Dermis microvascular lymphatic vessel endothelial cell (primary cell): ENCODE results near the gene NUCB1. TPM values are rescaled to one million over a fixed set of nuclear protein-coding genes. Genes with fewer than 3 reads are reported as not detected.
"Not testable (repeated sequence)": the region's sequence is repeated elsewhere in the genome, so short reads cannot be mapped to it uniquely, and the experiment has no call there.

Experiments
- DNase-seq, 2 donors: peaks; one replicate each; pipeline versions ENCODE4 v3.0.0 to v3.0.0-alpha.2; 2010; ENCODE audit warnings: low read depth in 2 of 2
- total RNA-seq: library from RNA; depleted of rRNA; stranded (reverse); fragments of >200 nt; gene quantifications from 2 replicates; pipeline ENCODE4 v1.2.1, GENCODE V29; 2014

Gene NUCB1
- total RNA-seq, 1 donor from 2014 or later, result 89.7 TPM

GRCh38 chr19:48905664-48906063 is 5.6 kb downstream of the NUCB1 start:
- DNase-seq, result no peak

DNA sequence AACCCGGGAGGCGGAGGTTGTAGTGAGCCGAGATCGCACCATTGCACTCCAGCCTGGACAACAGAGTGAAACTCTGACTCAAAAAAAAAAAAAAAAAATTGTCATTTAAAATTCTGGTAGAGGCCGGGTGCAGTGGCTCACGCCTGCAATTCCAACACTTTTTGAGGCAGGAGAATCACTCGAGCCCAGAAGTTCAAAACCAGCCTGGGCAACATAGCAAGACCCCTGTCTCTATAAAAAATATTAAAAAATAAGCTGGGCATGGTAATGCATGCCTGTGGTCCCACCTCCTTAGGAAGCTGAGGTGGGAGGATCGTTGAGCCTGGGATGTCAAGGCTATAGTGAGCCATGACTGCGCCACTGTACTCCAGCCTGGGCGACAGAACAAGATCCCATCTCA is 6.2 kb downstream of the NUCB1 start:
- no peak for DNase-seq

DNA sequence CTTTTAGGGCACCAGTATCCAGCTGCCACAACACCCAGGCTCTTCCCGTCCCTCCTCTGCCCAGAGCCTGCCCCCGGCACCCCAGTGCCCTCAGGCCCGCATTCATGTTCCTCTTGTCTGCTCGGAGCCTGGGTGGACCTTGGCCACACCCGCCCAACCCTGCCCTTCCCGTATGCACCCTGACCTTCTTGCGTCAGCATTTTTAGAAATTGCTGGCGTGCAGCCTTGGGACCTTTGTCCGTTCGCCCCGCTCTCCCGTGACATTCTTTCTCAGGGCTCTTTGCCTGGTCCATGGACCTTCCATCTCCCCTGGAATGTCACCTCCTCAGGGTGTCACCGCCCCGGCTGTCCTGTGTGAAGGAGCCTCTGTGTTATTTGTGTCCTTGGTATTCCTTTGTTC is 7.6 kb downstream of the NUCB1 start:
- no peak for DNase-seq

GRCh38 chr19:48909424-48910077 is 9.4 kb downstream of the NUCB1 start:
- not testable (repeated sequence) for DNase-seq

DNA sequence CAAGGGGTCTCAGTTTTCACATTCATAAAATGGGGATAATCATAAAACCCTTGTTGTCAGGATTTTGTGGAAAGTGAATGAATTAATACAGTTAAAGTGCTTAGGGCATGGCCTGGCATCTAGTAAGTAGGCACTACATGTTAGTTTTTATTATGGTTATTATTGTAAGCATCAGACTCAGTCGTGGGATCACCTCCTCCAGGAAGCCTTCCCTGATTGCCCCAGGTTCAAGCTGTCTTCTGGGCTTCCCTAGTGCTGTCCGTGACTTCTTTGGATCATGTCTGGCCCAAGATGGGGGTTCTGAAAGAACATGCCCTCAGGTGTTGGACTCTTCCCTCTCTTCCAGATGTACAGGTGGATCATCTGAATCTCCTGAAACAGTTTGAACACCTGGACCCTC is 10.7 kb downstream of the NUCB1 start:
- no peak for DNase-seq

- DNase-seq, result no peak
Measured at GRCh38 chr19:48913114-48913889, 13.2 kb downstream of the NUCB1 start.

DNA sequence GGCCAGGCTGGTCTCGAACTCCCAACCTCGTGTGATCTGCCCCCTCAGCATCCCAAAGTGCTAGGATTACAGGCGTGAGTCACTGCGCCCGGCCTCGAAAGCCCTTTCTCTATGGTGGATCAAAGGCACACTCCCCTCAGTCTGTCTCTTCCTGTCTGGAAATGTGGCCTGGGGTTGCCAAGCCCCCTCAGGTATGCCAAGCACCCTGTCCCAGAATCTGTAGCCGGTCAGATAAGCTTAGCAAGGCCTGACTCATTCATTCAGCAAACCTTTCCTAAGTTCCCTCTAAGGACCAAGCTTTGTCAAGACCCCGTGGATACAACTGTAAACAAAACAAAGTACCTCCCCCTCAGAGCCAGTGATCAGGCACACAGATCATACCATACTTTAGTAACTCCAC is 14.1 kb downstream of the NUCB1 start:
- DNase-seq, result no peak

DNA sequence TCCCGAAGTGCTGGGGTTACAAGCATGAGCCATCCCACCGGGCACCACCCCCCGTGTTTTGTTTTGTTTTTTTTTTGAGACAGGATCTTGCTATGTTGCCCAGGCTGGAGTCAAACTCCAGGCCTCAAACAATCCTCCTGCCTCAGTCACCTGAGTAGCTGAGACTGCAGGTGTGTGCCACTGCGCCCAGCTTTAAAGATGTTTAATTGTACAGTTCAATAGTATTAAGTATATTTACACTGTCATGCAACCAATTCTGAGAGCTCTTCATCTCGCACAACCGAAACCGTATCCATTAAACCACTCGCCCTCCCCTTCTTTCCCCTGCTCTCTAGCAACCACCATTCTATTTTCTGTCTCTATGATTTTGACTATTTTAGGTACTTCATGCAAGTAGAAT is 15.6 kb downstream of the NUCB1 start:
- no peak for DNase-seq

- DNase-seq, result no peak
Measured at GRCh38 chr19:48918071-48918470, 18.0 kb downstream of the NUCB1 start.

GRCh38 chr19:48918801-48919247 is 18.7 kb downstream of the NUCB1 start:
- DNase-seq, result peak in 1 of 2 donors; percentile 15

- DNase-seq, result not testable (repeated sequence)
Measured at GRCh38 chr19:48919271-48919670, 19.2 kb downstream of the NUCB1 start.

DNA sequence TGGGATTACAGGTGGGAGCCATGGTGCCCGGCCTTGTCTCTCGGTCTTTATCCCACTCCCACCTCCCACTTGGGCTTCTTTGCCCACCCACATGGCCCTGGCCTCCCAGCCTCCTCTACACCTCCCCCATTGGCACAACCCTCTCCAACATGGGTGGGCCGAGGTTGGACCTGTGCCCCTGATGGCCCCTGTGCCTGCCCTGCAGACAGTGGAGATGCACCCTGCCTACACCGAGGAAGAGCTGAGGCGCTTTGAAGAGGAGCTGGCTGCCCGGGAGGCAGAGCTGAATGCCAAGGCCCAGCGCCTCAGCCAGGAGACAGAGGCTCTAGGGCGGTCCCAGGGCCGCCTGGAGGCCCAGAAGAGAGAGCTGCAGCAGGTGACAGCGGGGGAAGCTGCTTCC is 20.8 kb downstream of the NUCB1 start:
- no peak for DNase-seq

DNA sequence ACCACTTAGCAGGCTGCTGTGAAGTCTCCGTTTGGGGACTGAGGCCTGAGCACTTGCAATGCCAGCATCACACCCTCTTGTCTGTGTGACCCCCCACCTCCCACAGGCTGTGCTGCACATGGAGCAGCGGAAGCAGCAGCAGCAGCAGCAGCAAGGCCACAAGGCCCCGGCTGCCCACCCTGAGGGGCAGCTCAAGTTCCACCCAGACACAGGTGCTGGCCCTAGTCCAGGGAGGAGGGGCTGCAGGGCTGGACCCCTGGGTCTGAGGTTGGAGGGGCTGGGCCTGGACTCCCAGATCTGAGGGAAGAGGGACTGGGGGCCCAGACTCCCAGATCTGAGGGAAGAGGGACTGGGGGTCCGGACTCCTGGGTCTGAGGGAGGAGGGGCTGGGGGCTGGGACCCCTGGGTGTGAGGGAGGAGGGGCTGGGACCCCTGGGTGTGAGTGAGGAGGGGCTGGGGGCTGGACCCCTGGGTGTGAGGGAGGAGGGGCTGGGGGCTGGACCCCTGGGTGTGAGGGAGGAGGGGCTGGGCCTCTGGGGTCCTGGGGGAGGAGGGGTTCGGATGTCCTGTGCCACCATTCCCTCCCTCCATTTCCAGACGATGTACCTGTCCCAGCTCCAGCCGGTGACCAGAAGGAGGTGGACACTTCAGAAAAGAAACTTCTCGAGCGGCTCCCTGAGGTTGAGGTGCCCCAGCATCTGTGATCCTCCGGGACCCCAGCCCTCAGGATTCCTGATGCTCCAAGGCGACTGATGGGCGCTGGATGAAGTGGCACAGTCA is 21.8 kb downstream of the NUCB1 start:
- DNase-seq, result no peak

- DNase-seq, result no peak
Measured at GRCh38 chr19:48922548-48923490, 22.7 kb downstream of the NUCB1 start.

GRCh38 chr19:48925240-48925843 is 25.2 kb downstream of the NUCB1 start:
- no peak for DNase-seq

- DNase-seq, result not testable (repeated sequence)
Measured at GRCh38 chr19:48925890-48926289, 25.8 kb downstream of the NUCB1 start.

DNA sequence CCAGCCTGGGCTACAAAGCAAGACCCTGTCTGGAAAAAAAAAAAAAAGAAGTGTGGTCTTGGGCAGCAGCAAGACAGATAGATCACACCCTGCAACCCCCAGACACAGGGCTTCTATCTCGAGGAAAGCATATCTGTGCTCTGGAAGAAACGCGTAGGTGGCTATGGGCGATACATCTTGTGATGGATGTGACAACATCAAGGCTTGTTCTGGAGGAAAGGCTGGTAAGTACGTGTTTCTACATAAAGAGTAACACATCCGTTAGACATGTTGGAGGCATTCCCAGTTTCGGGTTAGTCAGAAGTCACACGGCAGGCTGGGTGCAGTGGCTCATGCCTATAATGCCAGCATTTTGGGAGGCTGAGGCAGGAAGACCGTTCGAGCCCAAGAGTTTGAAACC is 26.8 kb downstream of the NUCB1 start:
- peak; percentile 56 to 84 for DNase-seq

- not testable (repeated sequence) for DNase-seq
Measured at GRCh38 chr19:48927692-48928091, 27.6 kb downstream of the NUCB1 start.

DNA sequence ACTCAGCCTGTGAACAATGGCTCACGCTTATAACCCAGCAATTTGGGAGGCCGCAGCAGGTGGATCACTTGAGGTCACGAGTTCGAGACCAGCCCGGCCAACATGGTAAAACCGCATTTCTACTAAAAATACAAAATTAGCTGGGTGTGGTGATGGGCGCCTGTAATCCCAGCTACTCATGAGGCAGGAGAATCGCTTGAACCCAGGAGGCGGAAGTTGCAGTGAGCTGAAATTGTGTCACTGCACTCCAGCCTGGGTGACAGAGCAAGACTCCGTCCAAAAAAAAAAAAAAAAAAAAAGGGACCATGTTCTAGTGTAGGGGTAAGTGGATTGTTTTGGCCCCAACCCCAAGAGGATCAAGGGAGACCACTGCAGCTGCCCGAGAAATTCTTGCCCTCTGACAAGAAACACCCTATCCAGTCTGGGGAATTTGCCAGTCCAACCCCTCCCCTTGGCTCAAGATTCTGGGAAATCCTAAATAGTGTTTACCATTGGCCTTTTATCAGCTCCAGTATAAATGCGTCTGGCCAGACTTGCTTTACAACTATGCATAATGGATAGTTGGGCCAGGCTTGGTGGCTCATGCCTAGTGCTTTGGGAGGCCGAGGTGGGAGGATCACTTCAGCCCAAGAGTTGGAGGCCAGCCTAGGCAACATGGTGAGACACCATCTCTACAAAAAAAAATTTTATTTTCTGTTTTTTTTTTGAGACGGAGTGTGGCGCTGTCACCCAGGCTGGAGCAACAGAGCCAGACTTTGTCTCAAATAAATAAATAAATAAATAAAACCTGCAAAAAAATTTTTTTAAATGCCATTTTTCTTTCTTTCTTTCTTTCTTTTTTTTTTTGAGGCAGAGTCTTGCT is 28.3 kb downstream of the NUCB1 start:
- no peak for DNase-seq
